Measurements from ENCODE around the gene PHF2.

- TF ChIP-seq CTCF (IDR thresholded peaks at IDR 0.05; ENCODE audit: insufficient read depth, low read length, poor library complexity, severe bottlenecking) = no peak
- TF ChIP-seq EZH2phosphoT487 (conservative IDR thresholded peaks at IDR 0.05; ENCODE audit: low read length) = no peak
Measured at GRCh38 chr9:93565089-93565488, 11.3 kb upstream of the PHF2 start.

Measured in SU-DHL-6 (cell line).